Smooth muscle cell (in vitro differentiated cells): ENCODE results near the gene PCCA. TPM values are rescaled to one million over a fixed set of nuclear protein-coding genes. Genes with fewer than 3 reads are reported as not detected.
A peak's percentile ranks its signal among the peaks of the same experiment; 100 is the strongest.
"Not testable (repeated sequence)": the region's sequence is repeated elsewhere in the genome, so short reads cannot be mapped to it uniquely, and the experiment has no call there.

Source experiments
- DNase-seq: peaks from one replicate; lab custom pipeline; 2025; ENCODE audit not compliant: unreplicated experiment; lab: John Stamatoyannopoulos, UW
- H2AFZ ChIP-seq: fragments of 200-600 bp; sonication (generic); 2 replicates; pipeline ENCODE4 v1.6.0; 2016; ENCODE audit warnings: antibody characterized with exemption, low read depth, mild to moderate bottlenecking
- H3F3A ChIP-seq: fragments of 200-600 bp; sonication (generic); 2 replicates; pipeline ENCODE4 v1.6.0; 2017; ENCODE audit warnings: antibody characterized with exemption, low read depth
- H3K27ac ChIP-seq: fragments of 200-600 bp; sonication (generic); 2 replicates; pipeline ENCODE4 v1.5.1; 2016; ENCODE audit warnings: low read depth, mild to moderate bottlenecking
- H3K27me3 ChIP-seq: fragments of 200-600 bp; sonication (generic); 2 replicates; pipeline ENCODE4 v1.6.1; 2016; ENCODE audit warnings: low read depth, mild to moderate bottlenecking
- H3K36me3 ChIP-seq: fragments of 200-600 bp; sonication (generic); 2 replicates; pipeline ENCODE4 v1.5.1; 2016; ENCODE audit warnings: low read depth
- H3K4me1 ChIP-seq: fragments of 200-600 bp; sonication (generic); 2 replicates; pipeline ENCODE4 v1.5.1; 2016; ENCODE audit warnings: low read depth
- H3K4me2 ChIP-seq: fragments of 200-600 bp; sonication (generic); 2 replicates; pipeline ENCODE4 v1.6.0; 2016; ENCODE audit warnings: mild to moderate bottlenecking
- H3K4me3 ChIP-seq: fragments of 200-600 bp; sonication (generic); 2 replicates; pipeline ENCODE4 v1.5.1; 2016; ENCODE audit warnings: mild to moderate bottlenecking
- H3K79me2 ChIP-seq: fragments of 200-600 bp; sonication (generic); 2 replicates; pipeline ENCODE4 v1.6.0; 2016; ENCODE audit warnings: low read depth, mild to moderate bottlenecking
- H3K9ac ChIP-seq: fragments of 200-600 bp; sonication (generic); 2 replicates; pipeline ENCODE4 v1.6.0; 2016; ENCODE audit warnings: low read depth
- H3K9me3 ChIP-seq: fragments of 200-600 bp; sonication (generic); replicated peaks from 2 replicates; pipeline ENCODE4 v1.5.1; 2016; ENCODE audit warnings: low read depth
- H4K20me1 ChIP-seq: fragments of 200-600 bp; sonication (generic); 2 replicates; pipeline ENCODE4 v1.6.0; 2016; ENCODE audit warnings: low read depth
- CTCF ChIP-seq: fragments of 200-600 bp; sonication (generic); IDR thresholded peaks from 2 replicates; pipeline ENCODE4 v1.5.1; 2017; ENCODE audit warnings: borderline replicate concordance, mild to moderate bottlenecking, antibody characterized with exemption; ENCODE audit not compliant: insufficient read depth, poor library complexity, severe bottlenecking
- WGBS: methylation state at CpG from one replicate; pipeline ENCODE4 v1.1.7; 2016; ENCODE audit warnings: low lambda C conversion rate; 5-methylcytosine and 5-hydroxymethylcytosine counted together
- polyA plus RNA-seq: library from polyadenylated mRNA; unstranded; fragments of >200 nt; fragmentation: Nextera tagmentation; extraction: Ambion mirVana; gene quantifications from 2 replicates; pipeline ENCODE4 v1.2.1, GENCODE V29; 2016
- total RNA-seq: library from RNA; depleted of rRNA; stranded (reverse); fragments of >200 nt; gene quantifications from 2 replicates; pipeline ENCODE4 v1.2.3, GENCODE V29; 2014

The PCCA gene
- total and polyA plus RNA-seq, 2 experiments from 2014 or later: 19.6 to 24.7 TPM

GRCh38 chr13:100140441-100140840, 51.5 kb downstream of the PCCA start:
- Histone ChIP-seq H3F3A (no peaks in the 10 kb centered on the region), H3K4me1 (no peaks in the 10 kb centered on the region), H3K36me3 (no peaks in the 10 kb centered on the region), H4K20me1 (no peaks in the 10 kb centered on the region), H2AFZ (no peak overlapping the region), H3K4me2 (peak overlapping the region; percentile 8), H3K79me2 (no peaks in the 10 kb centered on the region), H3K9ac (no peak overlapping the region), H3K4me3 (no peak overlapping the region), H3K27ac (no peak overlapping the region), H3K27me3 (no peaks in the 10 kb centered on the region), H3K9me3 (no peaks in the 10 kb centered on the region)
- no peak for DNase-seq
- 71% methylated on average over 2 of the region's 2 CpGs for WGBS
- no peak for TF ChIP-seq CTCF

- H3K27me3 ChIP-seq, H3K4me1 ChIP-seq, H3F3A ChIP-seq, H3K9me3 ChIP-seq, H3K27ac ChIP-seq, H3K4me2 ChIP-seq, H4K20me1 ChIP-seq, H2AFZ ChIP-seq, H3K9ac ChIP-seq, DNase-seq, H3K36me3 ChIP-seq, H3K79me2 ChIP-seq, H3K4me3 ChIP-seq: not testable (repeated sequence)
- 96% methylated on average over 5 of the region's 5 CpGs for WGBS
These were observed 52.6 kb downstream of the PCCA start for GRCh38 chr13:100141461-100141961.

GRCh38 chr13:100146534-100146933, 57.6 kb downstream of the PCCA start:
- Histone ChIP-seq H3K4me3 (no peak overlapping the region), H3K4me2 (no peak overlapping the region), H3K36me3 (no peaks in the 10 kb centered on the region), H3K9me3 (no peaks in the 10 kb centered on the region), H4K20me1 (no peaks in the 10 kb centered on the region), H3K4me1 (no peaks in the 10 kb centered on the region), H2AFZ (no peak overlapping the region), H3K79me2 (no peaks in the 10 kb centered on the region), H3K27ac (no peak overlapping the region), H3K27me3 (no peaks in the 10 kb centered on the region), H3K9ac (no peak overlapping the region), H3F3A (no peaks in the 10 kb centered on the region)
- no peak for TF ChIP-seq CTCF
- no peak for DNase-seq
- 96% methylated on average over 3 of the region's 3 CpGs for WGBS

GRCh38 chr13:100147825-100148224, 58.9 kb downstream of the PCCA start:
- no peak overlapping the region for H3K4me3 ChIP-seq
- H3F3A ChIP-seq: no peaks in the 10 kb centered on the region
- H4K20me1 ChIP-seq: no peaks in the 10 kb centered on the region
- DNase-seq: no peak
- H3K27me3 ChIP-seq: no peaks in the 10 kb centered on the region
- H3K27ac ChIP-seq: no peak overlapping the region
- TF ChIP-seq CTCF: no peak
- no peak overlapping the region for H2AFZ ChIP-seq
- no peaks in the 10 kb centered on the region for H3K79me2 ChIP-seq
- no peak overlapping the region for H3K4me2 ChIP-seq
- no peak overlapping the region for H3K9ac ChIP-seq
- no peaks in the 10 kb centered on the region for H3K4me1 ChIP-seq
- no peaks in the 10 kb centered on the region for H3K9me3 ChIP-seq
- H3K36me3 ChIP-seq: no peaks in the 10 kb centered on the region
- 90% methylated on average over 4 of the region's 4 CpGs for WGBS
